Suprapubic skin (tissue), 4 donors: Measurements from ENCODE around the gene COG5. TPM values are rescaled to one million over a fixed set of nuclear protein-coding genes. Genes with fewer than 3 reads are reported as not detected.

Experiments
- DNase-seq, 2 donors: peaks; one replicate each; pipeline ENCODE4 v3.0.0-alpha.2; 2019; ENCODE audit warnings: low spot score in 2 of 2
- H3K27ac ChIP-seq: fragments of 200-600 bp; sonication (generic); one replicate; pipeline ENCODE4 v1.5.1; 2019
- H3K27me3 ChIP-seq: fragments of 200-600 bp; sonication (generic); one replicate; pipeline ENCODE4 v1.5.1; 2019
- H3K36me3 ChIP-seq: fragments of 200-600 bp; sonication (generic); one replicate; pipeline ENCODE4 v1.5.1; 2019
- H3K4me1 ChIP-seq: fragments of 200-600 bp; sonication (generic); one replicate; pipeline ENCODE4 v1.5.1; 2019
- H3K4me3 ChIP-seq: fragments of 200-600 bp; sonication (generic); one replicate; pipeline ENCODE4 v1.5.1; 2019; ENCODE audit warnings: mild to moderate bottlenecking
- H3K9me3 ChIP-seq: fragments of 200-600 bp; sonication (generic); one replicate; pipeline ENCODE4 v1.5.1; 2019
- CTCF ChIP-seq, 2 donors: fragments of 200-600 bp in 1 of 2; fragments of 450-650 bp in 1 of 2; sonication (generic) in 1 of 2; IDR thresholded peaks; one replicate each; pipeline ENCODE4 v1.5.1; 2016 to 2019; ENCODE audit warnings: antibody characterized with exemption in 2 of 2, mild to moderate bottlenecking in 1 of 2, moderate library complexity in 1 of 2
- EP300 ChIP-seq: sonication (generic); formaldehyde crosslinking; IDR thresholded peaks from one replicate; pipeline ENCODE4 v1.6.1; 2017; ENCODE audit warnings: antibody characterized with exemption
- POLR2A ChIP-seq, 2 donors: fragments of 450-650 bp; IDR thresholded peaks; one replicate each; pipeline ENCODE4 v1.6.1; 2017; ENCODE audit warnings: antibody characterized with exemption in 2 of 2, mild to moderate bottlenecking in 2 of 2, moderate library complexity in 2 of 2
- POLR2AphosphoS5 ChIP-seq, 3 donors: sonication (generic); formaldehyde crosslinking; IDR thresholded peaks; one replicate each; pipeline ENCODE4 v1.6.1; 2017; ENCODE audit warnings: antibody characterized with exemption in 3 of 3
- WGBS: methylation state at CpG from one replicate; pipeline ENCODE4 v1.1.5; 2018; 5-methylcytosine and 5-hydroxymethylcytosine counted together
- total RNA-seq, 4 donors: library from RNA; depleted of rRNA; stranded (reverse); fragments of >200 nt; gene quantifications; one replicate each; pipeline ENCODE4 v1.1.0, GENCODE V29; 2016

Gene COG5
- total RNA-seq, 4 donors from 2014 or later, result 31.1 to 60.1 (median 53.7) TPM

DNA sequence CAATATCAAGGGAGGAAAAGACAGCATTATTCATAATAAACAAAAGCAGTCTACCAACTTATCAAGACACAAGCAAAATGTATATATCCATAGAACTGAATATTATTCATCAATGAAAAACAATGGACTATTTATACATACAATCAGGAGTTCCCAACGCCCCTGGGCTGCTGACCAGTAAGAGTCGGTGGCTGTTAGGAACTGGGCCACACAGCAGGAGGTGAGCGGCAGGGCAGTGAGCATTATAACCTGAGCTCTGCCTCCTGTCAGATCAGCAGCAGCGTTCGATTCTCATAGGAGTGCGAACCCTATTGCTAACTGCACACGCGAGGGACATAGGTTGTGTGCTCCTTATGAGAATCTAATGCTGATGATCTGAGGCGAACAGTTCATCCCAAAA, 165.6 kb downstream of the COG5 start:
- no peak overlapping the region for H3K27ac ChIP-seq
- H3K36me3 ChIP-seq, result peaks cover 3% of the 10 kb centered on the region
- no peaks in the 10 kb centered on the region for H3K27me3 ChIP-seq
- DNase-seq, result no peak
- TF ChIP-seq CTCF (IDR thresholded peaks at IDR 0.05), result no peak
- TF ChIP-seq POLR2A (IDR thresholded peaks at IDR 0.05), result no peak
- TF ChIP-seq POLR2AphosphoS5 (IDR thresholded peaks at IDR 0.05), result no peak
- TF ChIP-seq EP300, result no peak
- 93% methylated on average over 9 of the region's 9 CpGs for WGBS
- no peak overlapping the region for H3K4me3 ChIP-seq
- H3K4me1 ChIP-seq, result no peaks in the 10 kb centered on the region
- H3K9me3 ChIP-seq, result no peaks in the 10 kb centered on the region

DNA sequence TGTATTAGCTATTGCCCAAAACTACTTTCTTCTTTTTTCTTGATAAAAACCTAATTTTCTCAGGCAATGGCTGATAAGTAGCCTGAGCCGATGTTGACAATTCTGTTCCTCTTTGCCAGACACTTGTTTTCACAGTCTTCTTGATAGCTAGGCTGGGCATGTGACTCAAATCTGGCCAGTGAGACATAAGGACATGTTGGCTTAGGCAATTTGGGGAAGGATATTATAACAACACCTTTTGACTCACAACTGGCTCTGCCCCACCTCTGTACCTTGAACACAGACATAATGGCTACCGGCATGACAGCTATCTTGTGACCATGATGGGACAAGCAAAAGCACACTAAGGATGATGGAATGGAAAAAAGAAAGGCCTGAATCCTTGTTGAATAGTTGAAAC, 166.7 kb downstream of the COG5 start:
- Histone ChIP-seq H3K9me3 (no peaks in the 10 kb centered on the region), H3K27me3 (no peaks in the 10 kb centered on the region), H3K4me1 (no peaks in the 10 kb centered on the region), H3K36me3 (peaks cover 3% of the 10 kb centered on the region), H3K4me3 (no peak overlapping the region), H3K27ac (no peak overlapping the region)
- no peak for TF ChIP-seq EP300
- TF ChIP-seq POLR2AphosphoS5 (IDR thresholded peaks at IDR 0.05), result no peak
- no peak for TF ChIP-seq CTCF (IDR thresholded peaks at IDR 0.05)
- TF ChIP-seq POLR2A (IDR thresholded peaks at IDR 0.05), result no peak
- no peak for DNase-seq
- 92% methylated on average over 2 of the region's 2 CpGs for WGBS

- Histone ChIP-seq H3K27ac (no peak overlapping the region), H3K36me3 (peaks cover 3% of the 10 kb centered on the region), H3K27me3 (no peaks in the 10 kb centered on the region), H3K9me3 (no peaks in the 10 kb centered on the region), H3K4me1 (no peaks in the 10 kb centered on the region), H3K4me3 (no peak overlapping the region)
- DNase-seq, result no peak
- no peak for TF ChIP-seq CTCF (IDR thresholded peaks at IDR 0.05)
- TF ChIP-seq POLR2A (IDR thresholded peaks at IDR 0.05), result no peak
- TF ChIP-seq EP300, result no peak
- no peak for TF ChIP-seq POLR2AphosphoS5 (IDR thresholded peaks at IDR 0.05)
- WGBS, result 100% methylated on average over 1 of the region's 1 CpG
Measured at GRCh38 chr7:107396081-107396480, 167.6 kb downstream of the COG5 start.

DNA sequence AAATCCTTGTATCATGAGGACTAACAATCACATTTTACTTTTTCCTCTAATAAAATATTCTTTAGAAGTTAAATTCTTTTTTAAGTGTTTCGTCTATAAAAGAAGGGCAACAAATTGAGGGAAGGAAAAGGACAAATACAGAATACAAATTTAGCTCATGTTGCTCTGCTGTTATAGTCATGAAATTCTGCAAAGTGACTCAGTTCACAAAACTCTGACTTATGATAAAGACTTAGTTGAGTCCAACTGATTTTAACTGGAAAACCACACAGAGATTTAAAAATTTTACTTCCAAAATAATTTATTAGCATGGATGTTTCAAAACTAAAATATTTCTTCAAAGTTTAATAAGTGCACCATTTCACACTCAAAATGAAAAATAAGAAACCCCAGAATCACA, 168.9 kb downstream of the COG5 start:
- no peaks in the 10 kb centered on the region for H3K9me3 ChIP-seq
- H3K27ac ChIP-seq, result no peak overlapping the region
- no peak overlapping the region for H3K4me3 ChIP-seq
- H3K4me1 ChIP-seq, result no peaks in the 10 kb centered on the region
- TF ChIP-seq POLR2A (IDR thresholded peaks at IDR 0.05) (no peak), EP300 (no peak), CTCF (IDR thresholded peaks at IDR 0.05) (no peak), POLR2AphosphoS5 (IDR thresholded peaks at IDR 0.05) (no peak)
- 78% methylated on average over 1 of the region's 1 CpG for WGBS
- no peaks in the 10 kb centered on the region for H3K27me3 ChIP-seq
- peaks cover 3% of the 10 kb centered on the region for H3K36me3 ChIP-seq
- no peak for DNase-seq

DNA sequence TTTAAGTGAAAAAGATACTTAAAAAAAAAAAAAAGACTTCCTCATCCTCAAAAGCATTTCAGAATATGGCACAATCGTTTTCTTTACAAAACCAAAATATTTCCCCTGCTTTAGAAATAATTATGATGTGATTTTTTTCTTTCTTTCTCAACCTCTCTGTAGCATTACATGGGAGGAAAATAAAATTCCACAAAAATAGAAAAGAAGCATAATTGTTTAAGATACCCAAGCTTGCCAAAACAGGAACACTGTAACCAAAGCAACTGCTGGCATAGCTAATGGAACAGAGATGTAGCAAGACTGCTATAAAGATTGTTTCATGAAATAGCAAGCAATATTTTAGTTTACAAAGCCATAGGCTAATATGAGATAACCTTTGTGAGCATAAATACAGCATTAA, 169.4 kb downstream of the COG5 start:
- H3K27me3 ChIP-seq, result no peaks in the 10 kb centered on the region
- TF ChIP-seq CTCF (IDR thresholded peaks at IDR 0.05) (no peak), EP300 (no peak), POLR2A (IDR thresholded peaks at IDR 0.05) (no peak), POLR2AphosphoS5 (IDR thresholded peaks at IDR 0.05) (no peak)
- no peak overlapping the region for H3K4me3 ChIP-seq
- peaks cover 3% of the 10 kb centered on the region for H3K36me3 ChIP-seq
- no peaks in the 10 kb centered on the region for H3K9me3 ChIP-seq
- WGBS, result 68% methylated on average over 1 of the region's 1 CpG
- DNase-seq, result no peak
- no peak overlapping the region for H3K27ac ChIP-seq
- no peaks in the 10 kb centered on the region for H3K4me1 ChIP-seq
